ENCODE measurements around the gene STARD10. TPM values are rescaled to one million over a fixed set of nuclear protein-coding genes. Genes with fewer than 3 reads are reported as not detected.

The STARD10 gene
- total and polyA plus RNA-seq, 10 donors, result 19.7 to 46.7 (median 27.9) TPM

- peak; percentile 69 for DNase-seq
- 34 to 40% (median 37%) methylated on average over 14 to 19 of the region's 19 CpGs for WGBS, 5 donors
- intact Hi-C loops (cut with DNase I; ENCODE audit: low total_unique reads), result no loop called here
- no peaks in the 10 kb centered on the region for H3K27me3 ChIP-seq (replicated peaks in 1 of 7)
- no peak for TF ChIP-seq CTCF (IDR thresholded peaks at IDR 0.05 in 8 of 11, conservative IDR thresholded peaks at IDR 0.05 in 3 of 11)
- no peak for TF ChIP-seq POLR2AphosphoS5 (IDR thresholded peaks at IDR 0.05)
- no peak for TF ChIP-seq POLR2A (IDR thresholded peaks at IDR 0.05)
- peak overlapping the region; percentile 70 to 98 (median 86) for H3K4me3 ChIP-seq
- peaks cover 0 to 32% (median 0%) of the 10 kb centered on the region in 6 donors for H3K36me3 ChIP-seq
- H3K9me3 ChIP-seq, result no peaks in the 10 kb centered on the region
- peaks cover 14 to 79% (median 64%) of the 10 kb centered on the region in 6 donors for H3K4me1 ChIP-seq
- peak overlapping the region; percentile 74 to 94 (median 82) for H3K27ac ChIP-seq
These were observed 42.4 kb downstream of the STARD10 start for GRCh38 chr11:72751116-72752087.

DNA sequence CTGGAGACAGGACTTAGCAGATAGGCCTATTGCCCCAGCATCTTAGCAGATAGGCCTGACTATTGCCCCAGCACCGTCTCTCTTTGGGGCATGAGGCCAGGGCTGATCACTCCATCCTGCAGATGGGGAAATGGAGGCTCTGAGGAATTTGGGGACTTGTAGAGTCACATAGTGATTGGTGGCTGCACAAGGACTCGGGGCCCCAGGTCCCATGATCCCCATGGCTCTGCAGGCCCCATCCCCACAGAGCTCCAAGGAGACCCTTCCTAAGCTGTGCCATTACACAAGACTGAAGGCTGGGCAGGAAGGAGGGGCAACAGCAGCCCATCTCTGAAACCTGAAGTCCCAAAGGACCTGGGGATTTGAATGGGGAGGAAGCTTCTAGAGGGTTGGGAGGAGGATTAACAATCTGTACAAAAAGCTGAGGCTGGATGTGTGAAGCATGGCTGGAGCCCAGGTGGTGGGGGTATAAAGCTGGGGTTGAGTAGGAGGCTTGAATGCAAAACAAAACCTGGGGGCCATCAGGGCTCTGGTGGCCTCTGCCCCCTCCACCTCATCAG is 43.2 kb downstream of the STARD10 start:
- peak overlapping the region in 5 of 8 donors; percentile 80 to 94 (median 88) for H3K27ac ChIP-seq
- H3K27me3 ChIP-seq (replicated peaks in 1 of 7), result no peaks in the 10 kb centered on the region
- TF ChIP-seq POLR2A (IDR thresholded peaks at IDR 0.05) (no peak), POLR2AphosphoS5 (IDR thresholded peaks at IDR 0.05) (no peak), CTCF (IDR thresholded peaks at IDR 0.05 in 8 of 11, conservative IDR thresholded peaks at IDR 0.05 in 3 of 11) (no peak)
- peaks cover 16 to 87% (median 72%) of the 10 kb centered on the region in 6 donors for H3K4me1 ChIP-seq
- no peaks in the 10 kb centered on the region for H3K9me3 ChIP-seq
- peaks cover 0 to 27% (median 0%) of the 10 kb centered on the region in 6 donors for H3K36me3 ChIP-seq
- 67 to 87% (median 81%) methylated on average over 2 of the region's 2 CpGs for WGBS, 5 donors
- DNase-seq, result peak; percentile 56
- intact Hi-C loops (cut with DNase I; ENCODE audit: low total_unique reads), result no loop called here
- peak overlapping the region in 6 of 8 donors; percentile 70 to 98 (median 88) for H3K4me3 ChIP-seq

GRCh38 chr11:72750086-72750485 is 43.8 kb downstream of the STARD10 start:
- peak overlapping the region in 4 of 8 donors; percentile 11 to 94 (median 90) for H3K27ac ChIP-seq
- no peaks in the 10 kb centered on the region for H3K9me3 ChIP-seq
- H3K36me3 ChIP-seq, result peaks cover 0 to 27% (median 0%) of the 10 kb centered on the region in 6 donors
- H3K4me1 ChIP-seq, result peaks cover 16 to 92% (median 76%) of the 10 kb centered on the region in 6 donors
- peak overlapping the region in 2 of 8 donors; percentile 87 to 97 for H3K4me3 ChIP-seq
- intact Hi-C loops (cut with DNase I; ENCODE audit: low total_unique reads), result no loop called here
- 84 to 98% (median 88%) methylated on average over 6 to 9 of the region's 9 CpGs for WGBS, 5 donors
- TF ChIP-seq CTCF (IDR thresholded peaks at IDR 0.05 in 8 of 11, conservative IDR thresholded peaks at IDR 0.05 in 3 of 11), result no peak
- TF ChIP-seq POLR2A (IDR thresholded peaks at IDR 0.05), result no peak
- TF ChIP-seq POLR2AphosphoS5 (IDR thresholded peaks at IDR 0.05), result no peak
- peak; percentile 73 for DNase-seq
- H3K27me3 ChIP-seq (replicated peaks in 1 of 7), result no peaks in the 10 kb centered on the region

Measured in spleen (tissue), 11 donors.